Stomach (tissue), 4 donors: ENCODE results near the gene PTPRU.

Source experiments
- EP300 ChIP-seq: sonication (generic); formaldehyde crosslinking; IDR thresholded peaks from one replicate; pipeline ENCODE4 v1.6.1; 2017; ENCODE audit warnings: antibody characterized with exemption
- POLR2A ChIP-seq, 4 donors: fragments of 450-650 bp; IDR thresholded peaks; one replicate each; pipeline ENCODE4 v1.6.1; 2016; ENCODE audit warnings: antibody characterized with exemption in 4 of 4, control low read depth in 2 of 4, mild to moderate bottlenecking in 1 of 4, moderate library complexity in 1 of 4
- TF ChIP-seq, protein P1 (sequence below), 7 experiments: fragments of 450-650 bp in 4 of 7; fragments of 200-600 bp in 3 of 7; sonication (generic) in 3 of 7; IDR thresholded peaks; one replicate each; pipeline ENCODE4 v1.5.1; 2016 to 2019; ENCODE audit warnings: antibody characterized with exemption in 7 of 7, control low read depth in 2 of 7, mild to moderate bottlenecking in 1 of 7

DNA sequence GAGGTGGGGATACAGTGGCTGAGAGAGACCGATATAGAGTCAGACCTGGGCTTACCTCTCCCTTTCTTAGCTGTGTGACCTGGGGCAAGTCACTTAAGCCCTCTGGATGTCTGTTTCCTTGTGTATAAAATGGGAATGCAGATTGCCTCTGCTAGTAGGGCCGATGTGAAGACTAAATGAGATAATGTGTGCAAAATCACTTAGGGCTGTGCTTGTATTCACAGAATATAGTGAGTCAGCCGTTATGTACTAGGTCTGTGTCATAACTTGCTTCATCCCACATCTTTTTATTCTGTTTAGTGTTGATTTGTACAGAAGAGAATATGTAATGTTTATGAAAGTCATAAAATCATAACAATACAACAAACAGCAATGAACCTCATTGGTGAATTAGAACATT, 56.0 kb downstream of the PTPRU start:
- TF ChIP-seq POLR2A (IDR thresholded peaks at IDR 0.05) (no peak), EP300 (no peak)
- TF ChIP-seq, protein P1, sequence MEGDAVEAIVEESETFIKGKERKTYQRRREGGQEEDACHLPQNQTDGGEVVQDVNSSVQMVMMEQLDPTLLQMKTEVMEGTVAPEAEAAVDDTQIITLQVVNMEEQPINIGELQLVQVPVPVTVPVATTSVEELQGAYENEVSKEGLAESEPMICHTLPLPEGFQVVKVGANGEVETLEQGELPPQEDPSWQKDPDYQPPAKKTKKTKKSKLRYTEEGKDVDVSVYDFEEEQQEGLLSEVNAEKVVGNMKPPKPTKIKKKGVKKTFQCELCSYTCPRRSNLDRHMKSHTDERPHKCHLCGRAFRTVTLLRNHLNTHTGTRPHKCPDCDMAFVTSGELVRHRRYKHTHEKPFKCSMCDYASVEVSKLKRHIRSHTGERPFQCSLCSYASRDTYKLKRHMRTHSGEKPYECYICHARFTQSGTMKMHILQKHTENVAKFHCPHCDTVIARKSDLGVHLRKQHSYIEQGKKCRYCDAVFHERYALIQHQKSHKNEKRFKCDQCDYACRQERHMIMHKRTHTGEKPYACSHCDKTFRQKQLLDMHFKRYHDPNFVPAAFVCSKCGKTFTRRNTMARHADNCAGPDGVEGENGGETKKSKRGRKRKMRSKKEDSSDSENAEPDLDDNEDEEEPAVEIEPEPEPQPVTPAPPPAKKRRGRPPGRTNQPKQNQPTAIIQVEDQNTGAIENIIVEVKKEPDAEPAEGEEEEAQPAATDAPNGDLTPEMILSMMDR (IDR thresholded peaks at IDR 0.05), result no peak
